ENCODE measurements around the gene CCDC69. TPM values are rescaled to one million over a fixed set of nuclear protein-coding genes. Genes with fewer than 3 reads are reported as not detected.

CCDC69 gene
- total and polyA plus RNA-seq, 9 donors, result 38.5 to 104 (median 84.5) TPM

DNA sequence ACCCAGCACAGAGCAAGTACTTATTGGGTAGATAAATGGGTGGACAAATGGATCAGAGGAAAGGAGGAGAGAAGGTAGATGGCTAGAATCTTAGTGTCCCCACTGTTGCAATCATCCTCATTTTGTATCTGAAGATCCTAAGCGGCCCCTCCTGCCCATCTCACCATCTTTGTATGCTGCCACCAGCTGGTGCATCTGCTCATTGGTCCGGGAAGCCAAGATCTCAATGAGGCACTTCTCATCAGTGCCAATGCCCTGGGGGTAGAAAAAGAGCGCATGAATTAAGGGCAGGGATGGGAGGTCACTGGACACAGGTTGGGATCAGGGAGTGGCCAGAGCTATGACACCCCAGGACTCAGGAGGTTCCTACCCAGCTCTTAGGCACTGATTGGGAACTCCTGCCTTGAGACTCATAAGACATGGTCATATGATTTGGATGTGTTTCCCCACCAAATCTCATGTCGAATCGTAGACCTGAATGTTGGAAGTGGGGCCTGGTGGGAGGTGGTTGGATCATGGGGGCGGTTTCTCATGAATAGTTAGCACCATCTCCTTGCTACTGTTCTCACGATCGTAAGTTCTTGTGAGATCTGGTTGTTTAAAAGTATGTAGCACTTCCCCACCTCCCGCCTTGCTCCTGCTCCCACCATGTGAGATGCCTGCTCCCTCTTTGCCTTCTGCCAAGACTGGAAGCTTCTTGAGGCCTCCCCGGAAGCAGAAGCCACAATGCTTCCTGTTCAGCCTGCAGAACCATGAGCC lies 86.6 kb downstream of the CCDC69 start:
- Histone ChIP-seq H3K9me3 (replicated peaks; ENCODE audit: control insufficient read depth, low read depth, low read length) (no peaks in the 10 kb centered on the region), H3K36me3 (ENCODE audit: control insufficient read depth, insufficient read depth, low read length) (peaks cover 89% of the 10 kb centered on the region), H3K4me1 (ENCODE audit: control insufficient read depth, insufficient read depth, low read length) (peaks cover 23% of the 10 kb centered on the region), H3K4me3 (ENCODE audit: low read length) (no peak overlapping the region), H3K27ac (ENCODE audit: low read length) (no peak overlapping the region), H3K27me3 (ENCODE audit: control insufficient read depth, insufficient read depth, low read length) (no peaks in the 10 kb centered on the region)
- 90% methylated on average over 4 of the region's 10 CpGs for WGBS (ENCODE audit: insufficient coverage)
- no peak for DNase-seq

DNA sequence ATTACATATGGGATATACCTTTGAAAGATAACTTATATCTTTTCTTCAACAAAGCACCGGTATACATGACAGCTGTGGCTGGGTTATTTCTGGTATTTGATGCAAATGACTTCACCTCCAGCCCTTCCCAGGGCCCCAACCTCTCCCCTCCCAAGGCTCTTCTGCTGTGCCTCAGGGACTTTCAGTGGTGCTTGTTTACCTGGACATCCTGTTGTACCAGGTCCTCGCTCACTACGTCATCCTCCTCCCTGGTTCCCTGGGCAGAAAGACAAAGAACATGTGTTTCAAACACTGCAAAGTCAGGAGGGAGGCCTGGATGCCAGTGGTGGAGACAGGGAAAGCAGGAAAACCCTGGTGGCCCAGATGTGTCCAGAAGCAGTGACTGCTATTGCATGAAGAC lies 89.7 kb downstream of the CCDC69 start:
- Histone ChIP-seq H3K4me3 (ENCODE audit: low read length) (no peak overlapping the region), H3K4me1 (ENCODE audit: control insufficient read depth, insufficient read depth, low read length) (no peaks in the 10 kb centered on the region), H3K9me3 (replicated peaks; ENCODE audit: control insufficient read depth, low read depth, low read length) (no peaks in the 10 kb centered on the region), H3K36me3 (ENCODE audit: control insufficient read depth, insufficient read depth, low read length) (peaks cover 95% of the 10 kb centered on the region), H3K27ac (ENCODE audit: low read length) (no peak overlapping the region), H3K27me3 (ENCODE audit: control insufficient read depth, insufficient read depth, low read length) (no peaks in the 10 kb centered on the region)
- 100% methylated on average over 1 of the region's 3 CpGs for WGBS (ENCODE audit: insufficient coverage)
- no peak for DNase-seq

- no peak overlapping the region for H3K4me3 ChIP-seq (ENCODE audit: low read length)
- WGBS (ENCODE audit: insufficient coverage), result 71% methylated on average over 1 of the region's 4 CpGs
- peak; percentile 58 for DNase-seq
- no peaks in the 10 kb centered on the region for H3K4me1 ChIP-seq (ENCODE audit: control insufficient read depth, insufficient read depth, low read length)
- H3K27ac ChIP-seq (ENCODE audit: low read length), result no peak overlapping the region
- no peaks in the 10 kb centered on the region for H3K9me3 ChIP-seq (replicated peaks; ENCODE audit: control insufficient read depth, low read depth, low read length)
- H3K27me3 ChIP-seq (ENCODE audit: control insufficient read depth, insufficient read depth, low read length), result no peaks in the 10 kb centered on the region
- H3K36me3 ChIP-seq (ENCODE audit: control insufficient read depth, insufficient read depth, low read length), result peaks cover 93% of the 10 kb centered on the region
Observed at GRCh38 chr5:151132963-151133362, 90.9 kb downstream of the CCDC69 start.

Other genes starting within 250 kb of the CCDC69 start
- 41.5 TPM for gene GPX3, start 203.5 kb downstream of the CCDC69 start, total RNA-seq
- gene GPX3, start 203.5 kb downstream of the CCDC69 start, polyA plus RNA-seq (ENCODE audit: insufficient read depth in 1 of 8, insufficient read length in 8 of 8, low replicate concordance in 1 of 8), result 10 to 100 TPM; 28.8 to 91.7 (median 42.7) TPM
- gene TNIP1, start 143.1 kb downstream of the CCDC69 start, total RNA-seq, result 51.3 TPM
- 100 to 1,000 TPM in 1 of 8 donors, 10 to 100 TPM in 7; 67.5 to 102 (median 89.7) TPM for gene TNIP1, start 143.1 kb downstream of the CCDC69 start, polyA plus RNA-seq (ENCODE audit: insufficient read depth in 1 of 8, insufficient read length in 8 of 8, low replicate concordance in 1 of 8)
- 370 TPM for gene ANXA6, start 66.3 kb downstream of the CCDC69 start, total RNA-seq
- 100 to 1,000 TPM; 335 to 439 (median 394) TPM for gene ANXA6, start 66.3 kb downstream of the CCDC69 start, polyA plus RNA-seq (ENCODE audit: insufficient read depth in 1 of 8, insufficient read length in 8 of 8, low replicate concordance in 1 of 8)
- gene GM2A, start 29.1 kb upstream of the CCDC69 start, total RNA-seq, result 22.2 TPM
- gene GM2A, start 29.1 kb upstream of the CCDC69 start, polyA plus RNA-seq (ENCODE audit: insufficient read depth in 1 of 8, insufficient read length in 8 of 8, low replicate concordance in 1 of 8), result 10 to 100 TPM; 16.2 to 22.9 (median 19.3) TPM
- gene SLC36A3, start 79.7 kb upstream of the CCDC69 start, total RNA-seq, result not detected
- under 1 TPM in 1 of 8 donors, not detected in 7; 0.04 TPM for gene SLC36A3, start 79.7 kb upstream of the CCDC69 start, polyA plus RNA-seq (ENCODE audit: insufficient read depth in 1 of 8, insufficient read length in 8 of 8, low replicate concordance in 1 of 8)
- gene SLC36A2, start 123.5 kb upstream of the CCDC69 start, total RNA-seq, result 0.04 TPM
- under 1 TPM in 3 of 8 donors, not detected in 5; 0.09 to 0.19 (median 0.15) TPM for gene SLC36A2, start 123.5 kb upstream of the CCDC69 start, polyA plus RNA-seq (ENCODE audit: insufficient read depth in 1 of 8, insufficient read length in 8 of 8, low replicate concordance in 1 of 8)
- 8.4 TPM for gene SLC36A1, start 223.5 kb upstream of the CCDC69 start, total RNA-seq
- gene SLC36A1, start 223.5 kb upstream of the CCDC69 start, polyA plus RNA-seq (ENCODE audit: insufficient read depth in 1 of 8, insufficient read length in 8 of 8, low replicate concordance in 1 of 8), result 10 to 100 TPM; 10.4 to 18.3 (median 15.7) TPM